Upper lobe of right lung (tissue), 1 donor: ENCODE measurements around the gene LPGAT1. TPM values are rescaled to one million over a fixed set of nuclear protein-coding genes. Genes with fewer than 3 reads are reported as not detected.

Experiments used
- ATAC-seq: fragments of 200-7000 bp; cut with Tn5 transposase; one replicate; pipeline ENCODE4 v1.9.1; 2020; ENCODE audit warnings: mild to moderate bottlenecking, moderate library complexity
- DNase-seq: peaks from one replicate; pipeline ENCODE4 v3.0.0-alpha.2; 2020
- H3K27ac ChIP-seq: fragments of 200-600 bp; one replicate; pipeline ENCODE4 v1.8.0; 2022
- H3K27me3 ChIP-seq: fragments of 200-600 bp; one replicate; pipeline ENCODE4 v1.8.0; 2022; ENCODE audit warnings: mild to moderate bottlenecking
- H3K36me3 ChIP-seq: fragments of 200-600 bp; one replicate; pipeline ENCODE4 v1.8.0; 2022
- H3K4me1 ChIP-seq: fragments of 200-600 bp; one replicate; pipeline ENCODE4 v1.8.0; 2022
- H3K4me3 ChIP-seq: fragments of 200-600 bp; one replicate; pipeline ENCODE4 v1.8.0; 2022; ENCODE audit warnings: mild to moderate bottlenecking
- H3K9me3 ChIP-seq: fragments of 200-600 bp; one replicate; pipeline ENCODE4 v1.8.0; 2022
- intact Hi-C: fragments of 100-400 bp; cut with DNase I; formaldehyde crosslinking; loops from one replicate; pipeline ENCODE4 v1.11.0; 2022
- total RNA-seq: library from RNA; stranded (reverse); fragmentation: NEBNext Ultra II Directional; extraction: Animal tissue kit (Norgen Biotek cat#: 25700); gene quantifications from one replicate; pipeline ENCODE4 v1.2.1, GENCODE V29; 2021
- TF ChIP-seq, protein P1 (sequence below): fragments of 200-600 bp; IDR thresholded peaks from one replicate; pipeline ENCODE4 v1.8.0; 2022; ENCODE audit warnings: antibody characterized with exemption
- donor health status: DM: no; HTN: yes; CAD: no; lungs with severe emphysema.

The LPGAT1 gene
- total RNA-seq, 1 donor from 2014 or later: 34.5 TPM

DNA sequence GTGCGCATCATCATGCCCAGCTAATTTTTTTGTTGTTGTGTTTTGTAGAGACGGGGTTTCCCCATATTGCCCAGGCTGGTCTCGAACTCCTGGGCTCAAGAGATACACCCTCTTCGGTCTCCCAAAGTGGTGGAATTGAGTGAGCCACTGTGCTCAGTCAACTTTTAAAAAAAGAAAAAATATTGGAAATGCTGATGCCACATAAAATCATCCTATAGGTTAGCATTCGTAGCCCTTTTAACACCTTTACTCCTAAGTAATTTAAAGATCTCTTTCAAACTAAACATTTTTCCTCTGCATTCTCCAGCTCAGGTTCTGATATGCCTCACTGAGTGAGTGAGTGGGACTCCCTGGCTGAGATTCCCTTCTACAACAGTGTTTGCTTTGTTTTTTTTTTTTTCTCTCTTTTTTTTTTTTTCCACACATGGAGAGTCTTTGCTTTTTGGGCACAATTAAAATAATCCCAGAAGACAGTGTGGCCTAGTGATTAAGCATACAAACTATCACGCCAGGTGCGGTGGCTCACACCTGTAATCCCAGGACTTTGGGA, 74.0 kb downstream of the LPGAT1 start:
- Histone ChIP-seq H3K4me1 (no peaks in the 10 kb centered on the region), H3K36me3 (no peaks in the 10 kb centered on the region), H3K27ac (no peak overlapping the region), H3K27me3 (no peaks in the 10 kb centered on the region), H3K4me3 (no peak overlapping the region), H3K9me3 (no peaks in the 10 kb centered on the region)
- intact Hi-C loops: no loop called here
- no peak for DNase-seq
- no peak for ATAC-seq
- TF ChIP-seq, protein P1, sequence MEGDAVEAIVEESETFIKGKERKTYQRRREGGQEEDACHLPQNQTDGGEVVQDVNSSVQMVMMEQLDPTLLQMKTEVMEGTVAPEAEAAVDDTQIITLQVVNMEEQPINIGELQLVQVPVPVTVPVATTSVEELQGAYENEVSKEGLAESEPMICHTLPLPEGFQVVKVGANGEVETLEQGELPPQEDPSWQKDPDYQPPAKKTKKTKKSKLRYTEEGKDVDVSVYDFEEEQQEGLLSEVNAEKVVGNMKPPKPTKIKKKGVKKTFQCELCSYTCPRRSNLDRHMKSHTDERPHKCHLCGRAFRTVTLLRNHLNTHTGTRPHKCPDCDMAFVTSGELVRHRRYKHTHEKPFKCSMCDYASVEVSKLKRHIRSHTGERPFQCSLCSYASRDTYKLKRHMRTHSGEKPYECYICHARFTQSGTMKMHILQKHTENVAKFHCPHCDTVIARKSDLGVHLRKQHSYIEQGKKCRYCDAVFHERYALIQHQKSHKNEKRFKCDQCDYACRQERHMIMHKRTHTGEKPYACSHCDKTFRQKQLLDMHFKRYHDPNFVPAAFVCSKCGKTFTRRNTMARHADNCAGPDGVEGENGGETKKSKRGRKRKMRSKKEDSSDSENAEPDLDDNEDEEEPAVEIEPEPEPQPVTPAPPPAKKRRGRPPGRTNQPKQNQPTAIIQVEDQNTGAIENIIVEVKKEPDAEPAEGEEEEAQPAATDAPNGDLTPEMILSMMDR: no peak

DNA sequence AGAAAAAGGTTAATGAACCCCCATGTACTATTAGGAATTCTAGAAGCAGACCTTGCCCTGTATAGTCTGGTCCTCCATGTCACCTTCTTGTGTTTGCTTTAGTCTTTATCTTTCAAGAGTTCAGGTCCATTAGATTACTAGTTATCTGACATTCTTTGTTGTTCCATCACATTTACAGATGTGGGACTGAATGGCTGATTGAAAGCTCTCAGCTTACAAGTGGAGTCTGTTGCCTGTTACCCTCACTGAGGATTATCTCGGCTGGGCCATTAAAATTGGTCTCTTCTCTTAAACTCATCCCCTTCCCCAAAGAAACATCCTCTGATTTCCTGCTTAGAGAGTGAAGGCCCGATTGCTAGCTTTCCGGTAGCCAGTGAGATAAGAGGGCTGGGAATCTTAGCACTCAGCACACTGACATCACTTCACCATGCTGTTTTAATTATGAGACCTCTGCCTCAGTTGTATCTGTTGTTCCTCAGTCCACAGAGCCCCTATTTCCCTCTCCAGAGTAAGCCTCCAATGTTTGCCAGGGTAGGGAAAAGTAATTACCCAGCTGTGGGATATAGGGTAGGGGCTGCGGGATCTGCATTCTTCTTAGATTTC, 76.8 kb downstream of the LPGAT1 start:
- no peaks in the 10 kb centered on the region for H3K27me3 ChIP-seq
- intact Hi-C loops: no loop called here
- no peak overlapping the region for H3K4me3 ChIP-seq

DNA sequence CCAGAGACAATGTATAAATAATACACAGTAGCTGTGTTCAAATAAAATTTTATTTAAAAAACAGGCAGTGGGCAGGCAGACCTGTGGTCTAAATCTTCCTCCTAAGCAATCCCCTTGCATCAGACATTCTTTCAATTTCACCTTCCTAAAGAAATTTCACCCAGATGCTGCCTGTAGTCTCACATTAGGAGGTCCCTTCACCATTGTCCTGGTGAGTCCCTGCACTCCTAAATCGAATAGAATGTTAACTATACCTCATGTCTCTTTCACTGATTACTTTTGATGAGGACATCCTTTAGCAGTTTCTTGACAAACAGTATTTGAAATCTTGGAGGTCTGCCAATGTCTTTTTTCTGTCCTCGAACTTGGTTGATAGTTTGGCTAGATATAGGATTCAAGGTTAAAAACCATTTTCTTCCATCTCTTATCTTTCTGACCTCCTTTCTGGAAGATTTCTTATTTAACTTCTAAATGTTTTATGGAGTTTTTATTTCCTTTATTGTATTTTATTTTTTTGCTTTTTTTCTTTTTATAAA, 77.5 kb downstream of the LPGAT1 start:
- DNase-seq: no peak
- Histone ChIP-seq H3K27ac (no peak overlapping the region), H3K9me3 (no peaks in the 10 kb centered on the region), H3K4me3 (no peak overlapping the region), H3K36me3 (peaks cover 28% of the 10 kb centered on the region), H3K4me1 (no peaks in the 10 kb centered on the region), H3K27me3 (no peaks in the 10 kb centered on the region)
- intact Hi-C loops: no loop called here
- TF ChIP-seq, protein P1: no peak
- no peak for ATAC-seq

More for the DNA sequence above, 76.8 kb downstream of the LPGAT1 start:
- ATAC-seq (no peak), DNase-seq (no peak)
- TF ChIP-seq, protein P1: no peak
- no peak overlapping the region for H3K27ac ChIP-seq
- no peaks in the 10 kb centered on the region for H3K4me1 ChIP-seq
- peaks cover 21% of the 10 kb centered on the region for H3K36me3 ChIP-seq
- H3K9me3 ChIP-seq: no peaks in the 10 kb centered on the region

DNA sequence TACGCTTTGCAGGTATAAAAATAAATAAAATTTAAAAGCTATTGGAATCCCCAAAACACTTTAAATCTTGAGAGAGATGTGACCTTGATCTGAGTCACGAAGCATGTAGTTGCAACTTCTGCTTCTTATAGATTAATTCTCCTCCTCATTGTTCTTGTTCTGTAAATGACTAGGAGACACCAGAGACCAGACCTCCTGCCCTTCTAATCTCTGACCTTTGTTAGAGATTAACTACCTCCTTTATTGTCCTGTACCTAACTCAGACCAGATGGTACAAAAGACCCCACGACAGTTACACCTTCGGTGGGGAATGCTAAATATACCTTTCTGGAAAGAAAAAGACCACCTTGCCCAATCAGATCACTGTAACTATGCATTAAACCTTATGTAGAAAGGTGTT, 78.2 kb downstream of the LPGAT1 start:
- TF ChIP-seq, protein P1: no peak
- no peaks in the 10 kb centered on the region for H3K9me3 ChIP-seq

DNA sequence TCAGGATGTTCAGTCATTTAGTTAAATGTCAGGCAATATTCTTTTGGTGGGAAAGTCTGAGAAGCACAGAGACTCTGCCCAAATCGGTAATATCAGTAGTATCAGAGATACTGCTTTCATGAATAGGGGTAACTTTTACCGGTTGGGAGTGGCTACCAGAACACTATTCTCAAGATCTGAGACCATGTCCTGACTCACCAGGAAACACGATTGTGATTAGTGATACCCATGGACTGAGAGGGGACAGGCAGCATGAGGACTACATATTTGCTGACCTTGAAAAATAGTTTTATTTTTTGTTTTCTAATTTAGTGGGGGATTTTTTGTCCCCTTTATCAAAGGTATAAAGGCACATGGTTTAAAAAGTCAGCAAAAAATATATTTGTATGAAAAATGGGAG, 79.1 kb downstream of the LPGAT1 start:
- ATAC-seq: no peak
- no peak overlapping the region for H3K4me3 ChIP-seq
- intact Hi-C loops: no loop called here
- no peaks in the 10 kb centered on the region for H3K4me1 ChIP-seq
- TF ChIP-seq, protein P1: no peak
- H3K36me3 ChIP-seq: peaks cover 28% of the 10 kb centered on the region
- DNase-seq: no peak
- no peaks in the 10 kb centered on the region for H3K27me3 ChIP-seq
- no peak overlapping the region for H3K27ac ChIP-seq
- H3K9me3 ChIP-seq: no peaks in the 10 kb centered on the region

More for the DNA sequence above, 78.2 kb downstream of the LPGAT1 start:
- ATAC-seq (no peak), DNase-seq (no peak)
- Histone ChIP-seq H3K4me1 (no peaks in the 10 kb centered on the region), H3K27ac (no peak overlapping the region), H3K4me3 (no peak overlapping the region), H3K27me3 (no peaks in the 10 kb centered on the region), H3K36me3 (peaks cover 28% of the 10 kb centered on the region)
- intact Hi-C loops: no loop called here
